HG02759 (cell line): ENCODE measurements around the gene HAND2.

ENCODE experiments used
- ATAC-seq: cut with Tn5 transposase; IDR thresholded peaks from one replicate; pipeline ENCODE4 v1.9.1; 2021; ENCODE audit warnings: mild to moderate bottlenecking, moderate library complexity; ENCODE audit not compliant: unreplicated experiment

HAND2 gene

GRCh38 chr4:173478913-173479283 lies 51.1 kb downstream of the HAND2 start:
- no peak for ATAC-seq

DNA sequence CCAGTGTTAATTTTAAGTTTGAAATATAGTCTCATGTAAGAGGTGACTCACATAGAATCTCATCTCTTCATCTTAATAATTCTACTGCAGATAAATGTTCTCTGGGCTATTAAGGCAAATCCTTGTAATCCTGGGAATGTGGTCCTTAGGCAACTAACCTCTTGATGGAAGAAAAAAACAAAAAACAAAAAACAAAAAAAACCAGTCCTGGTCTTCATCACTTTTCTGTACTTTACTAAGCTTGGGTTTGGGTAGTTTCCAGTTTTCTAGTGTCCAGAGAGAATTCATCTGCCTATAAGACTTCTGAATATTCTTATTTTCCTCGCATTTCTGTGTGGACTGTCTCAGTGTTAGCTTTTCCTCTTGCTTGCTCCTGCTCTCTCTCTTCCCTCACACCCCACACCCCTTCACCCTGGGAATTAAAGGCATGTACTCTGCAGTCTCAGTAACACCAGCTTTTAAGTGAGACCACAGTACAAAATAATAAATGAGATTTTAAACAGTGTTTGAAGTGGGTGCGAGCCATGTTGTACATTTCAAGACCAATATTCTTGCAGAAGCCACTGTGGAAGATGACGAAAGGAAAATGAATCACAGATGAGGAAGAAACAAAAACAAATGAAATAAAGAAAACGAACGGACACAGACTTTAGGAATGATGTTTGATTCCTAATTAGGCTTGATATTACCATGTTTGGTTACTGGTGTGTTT lies 51.7 kb downstream of the HAND2 start:
- ATAC-seq = no peak

DNA sequence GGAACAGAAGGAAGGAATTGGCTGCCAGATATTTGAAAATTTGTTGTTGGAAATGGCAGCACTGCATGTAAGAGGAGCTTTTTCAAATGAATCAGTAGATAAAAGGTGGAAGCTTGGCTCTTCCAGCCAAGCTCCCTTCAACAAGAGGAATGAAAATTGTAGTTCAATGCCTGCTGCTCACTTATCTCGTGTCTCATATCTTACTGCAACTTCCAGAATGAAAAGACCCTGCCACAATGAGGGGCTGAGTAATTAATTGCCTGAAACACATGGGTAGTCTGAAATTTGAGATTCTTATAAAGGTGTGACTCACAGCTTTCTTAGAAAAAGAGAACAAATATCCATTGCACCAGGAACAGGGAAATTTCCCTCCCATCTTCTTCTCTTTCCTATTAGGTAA lies 53.0 kb downstream of the HAND2 start:
- ATAC-seq = no peak
